WTC11 (cell line): Measurements from ENCODE around the gene LDLR. TPM values are rescaled to one million over a fixed set of nuclear protein-coding genes. Genes with fewer than 3 reads are reported as not detected.

Source experiments
- ATAC-seq: fragments of 200-7000 bp; cut with Tn5 transposase; 2 replicates; pipeline ENCODE4 v1.10.0; 2021; ENCODE audit warnings: mild to moderate bottlenecking, moderate library complexity
- CTCF ChIA-PET: fragments of 300-600 bp; sonication (Branson Sonifier 250); formaldehyde crosslinking; loops from one replicate; lab custom pipeline; 2021; ENCODE audit warnings: antibody characterized with exemption; lab: Charles Lee
- POLR2A ChIA-PET: fragments of 350-600 bp; sonication (Branson Sonifier 250); formaldehyde crosslinking; loops from one replicate; lab custom pipeline; 2021; ENCODE audit warnings: antibody characterized with exemption; lab: Charles Lee
- DNase-seq: peaks from one replicate; pipeline ENCODE4 v3.0.0; 2021; ENCODE audit warnings: low spot score
- H3K27ac Mint-ChIP-seq: 2 replicates; pipeline ENCODE4 v1.8.0; 2021; ENCODE audit warnings: mixed read lengths
- H3K27me3 Mint-ChIP-seq: 2 replicates; pipeline ENCODE4 v1.8.0; 2021; ENCODE audit warnings: low read depth, mild to moderate bottlenecking, moderate library complexity, mixed read lengths
- H3K36me3 Mint-ChIP-seq: 2 replicates; pipeline ENCODE4 v1.8.0; 2021; ENCODE audit warnings: mixed read lengths
- H3K4me1 Mint-ChIP-seq: 2 replicates; pipeline ENCODE4 v1.8.0; 2022; ENCODE audit warnings: mixed read lengths
- H3K4me3 Mint-ChIP-seq: 2 replicates; pipeline ENCODE4 v1.8.0; 2021; ENCODE audit warnings: mild to moderate bottlenecking, moderate library complexity, mixed read lengths
- H3K9me3 Mint-ChIP-seq: 2 replicates; pipeline ENCODE4 v1.8.0; 2021; ENCODE audit warnings: mixed read lengths
- CBFB ChIP-seq: sonication (generic); formaldehyde crosslinking; IDR thresholded peaks from 2 replicates; pipeline ENCODE4 v1.8.1; 2022; ENCODE audit warnings: mild to moderate bottlenecking, low read depth, missing genetic modification reagents
- FOXP4 ChIP-seq: sonication (generic); formaldehyde crosslinking; IDR thresholded peaks from 2 replicates; pipeline ENCODE4 v1.8.0; 2022; ENCODE audit warnings: mild to moderate bottlenecking, missing genetic modification reagents
- JAZF1 ChIP-seq: fragments of 250-450 bp; sonication (Bioruptor Pico); IDR thresholded peaks from 2 replicates; pipeline ENCODE4 v1.9.0; 2021; ENCODE audit warnings: moderate library complexity, mild to moderate bottlenecking, inconsistent platforms
- NFE2L1 ChIP-seq: sonication (generic); formaldehyde crosslinking; IDR thresholded peaks from 2 replicates; pipeline ENCODE4 v1.8.1; 2023; ENCODE audit warnings: missing genetic modification reagents
- NR1H2 ChIP-seq: sonication (generic); formaldehyde crosslinking; IDR thresholded peaks from 2 replicates; pipeline ENCODE4 v1.9.0; 2021; ENCODE audit warnings: mild to moderate bottlenecking, moderate library complexity, missing genetic modification reagents
- PRDM15 ChIP-seq: sonication (generic); formaldehyde crosslinking; IDR thresholded peaks from 2 replicates; pipeline ENCODE4 v1.8.0; 2022; ENCODE audit warnings: missing genetic modification reagents
- SMAD3 ChIP-seq: sonication (generic); formaldehyde crosslinking; IDR thresholded peaks from 2 replicates; pipeline ENCODE4 v1.8.0; 2022; ENCODE audit warnings: missing genetic modification reagents, mild to moderate bottlenecking, borderline replicate concordance
- ZBTB21 ChIP-seq: sonication (generic); formaldehyde crosslinking; IDR thresholded peaks from 2 replicates; pipeline ENCODE4 v1.8.1; 2023; ENCODE audit warnings: mild to moderate bottlenecking, missing genetic modification reagents, borderline replicate concordance
- total RNA-seq: library from RNA; stranded (reverse); gene quantifications from 3 replicates; pipeline ENCODE4 v1.2.3, GENCODE V29; 2021
- TF ChIP-seq, protein P1 (sequence below): sonication (generic); formaldehyde crosslinking; IDR thresholded peaks from 2 replicates; pipeline ENCODE4 v1.8.1; 2023; ENCODE audit warnings: mild to moderate bottlenecking, missing genetic modification reagents
- TF ChIP-seq, protein P2 (sequence below): fragments of 250-450 bp; sonication (Bioruptor Pico); IDR thresholded peaks from 2 replicates; pipeline ENCODE4 v2.1.2; 2022; ENCODE audit warnings: mild to moderate bottlenecking, moderate library complexity
- TF ChIP-seq, protein P3 (sequence below): fragments of 250-450 bp; sonication (Bioruptor Pico); IDR thresholded peaks from 2 replicates; pipeline ENCODE4 v1.9.0; 2021; ENCODE audit warnings: mild to moderate bottlenecking
- TF ChIP-seq, protein P4 (sequence below): sonication (generic); formaldehyde crosslinking; IDR thresholded peaks from 2 replicates; pipeline ENCODE4 v1.8.1; 2023; ENCODE audit warnings: mild to moderate bottlenecking, missing genetic modification reagents, moderate library complexity
- TF ChIP-seq, protein P5 (sequence below): sonication (generic); formaldehyde crosslinking; IDR thresholded peaks from 2 replicates; pipeline ENCODE4 v1.8.1; 2023; ENCODE audit warnings: mild to moderate bottlenecking, moderate library complexity, missing genetic modification reagents

Gene LDLR
- total RNA-seq, 1 experiment from 2014 or later, result 98.9 TPM

DNA sequence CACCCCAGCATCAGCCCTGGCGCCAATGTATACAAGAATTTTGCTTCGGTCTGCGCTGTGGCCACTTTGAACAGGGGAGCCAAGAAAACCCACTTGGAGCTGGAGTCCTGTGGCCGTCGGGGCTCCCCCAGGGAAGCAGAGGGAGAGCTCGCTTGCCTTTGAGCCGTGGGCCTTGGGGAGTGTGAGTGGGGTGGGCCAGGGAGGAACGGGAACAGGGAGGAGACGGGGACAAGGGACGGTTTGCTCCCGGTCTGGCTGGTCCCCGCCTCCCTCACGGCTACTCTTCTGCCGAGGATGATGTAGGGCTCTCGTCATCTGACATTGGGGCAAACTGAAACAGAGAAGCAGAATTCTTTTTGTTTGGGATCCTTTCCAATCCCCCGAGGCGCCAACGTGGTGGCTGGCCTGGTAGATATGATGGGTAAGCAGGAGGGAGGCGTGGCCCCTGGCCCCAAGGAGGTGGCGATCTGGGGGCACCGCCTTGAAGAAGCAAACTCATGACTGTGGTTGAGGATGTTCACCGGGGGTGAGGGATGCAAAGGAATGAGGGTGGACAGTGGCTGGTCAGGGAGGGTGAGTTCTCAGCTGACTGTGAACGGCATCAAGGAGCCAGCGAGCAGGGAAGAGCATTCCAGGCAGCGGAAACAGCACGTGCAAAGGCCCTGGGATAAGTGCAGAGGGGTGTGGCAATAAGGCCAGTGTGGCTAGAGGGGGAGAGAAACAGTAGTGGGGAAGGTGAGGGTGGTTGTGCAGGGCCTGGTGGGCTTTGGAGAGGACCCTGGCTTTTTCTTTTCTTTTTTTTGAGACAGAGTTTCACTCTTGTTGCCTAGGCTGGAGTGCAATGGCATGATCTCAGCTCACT is 77.2 kb downstream of the LDLR start (continued):
- no peak for TF ChIP-seq PRDM15 (CRISPR knock-in tag)

DNA sequence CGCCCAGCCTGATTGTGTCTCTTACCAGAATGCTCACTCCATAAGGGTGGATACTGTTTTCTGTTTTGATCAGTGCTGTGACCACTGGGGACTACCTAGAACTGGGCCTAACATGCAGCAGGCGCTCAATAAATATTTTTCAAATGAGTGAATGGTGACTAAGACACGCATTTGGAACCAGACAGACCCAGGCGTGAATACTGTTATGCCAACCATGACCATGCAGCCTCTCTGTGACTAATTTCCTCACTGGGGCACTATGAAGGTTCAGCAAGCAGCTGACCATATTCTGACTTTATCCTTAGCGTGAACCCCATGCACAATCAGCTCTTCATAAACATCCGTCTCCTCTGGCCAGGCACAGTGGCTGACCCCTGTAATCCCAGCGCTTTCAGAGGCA is 79.3 kb downstream of the LDLR start:
- POLR2A ChIA-PET, result no interaction called here
- H3K4me1 Mint-ChIP-seq, result no peaks in the 10 kb centered on the region
- TF ChIP-seq ZBTB21, result no peak
- no peak for TF ChIP-seq NR1H2 (CRISPR knock-in tag)
- TF ChIP-seq, protein P1, sequence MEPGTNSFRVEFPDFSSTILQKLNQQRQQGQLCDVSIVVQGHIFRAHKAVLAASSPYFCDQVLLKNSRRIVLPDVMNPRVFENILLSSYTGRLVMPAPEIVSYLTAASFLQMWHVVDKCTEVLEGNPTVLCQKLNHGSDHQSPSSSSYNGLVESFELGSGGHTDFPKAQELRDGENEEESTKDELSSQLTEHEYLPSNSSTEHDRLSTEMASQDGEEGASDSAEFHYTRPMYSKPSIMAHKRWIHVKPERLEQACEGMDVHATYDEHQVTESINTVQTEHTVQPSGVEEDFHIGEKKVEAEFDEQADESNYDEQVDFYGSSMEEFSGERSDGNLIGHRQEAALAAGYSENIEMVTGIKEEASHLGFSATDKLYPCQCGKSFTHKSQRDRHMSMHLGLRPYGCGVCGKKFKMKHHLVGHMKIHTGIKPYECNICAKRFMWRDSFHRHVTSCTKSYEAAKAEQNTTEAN, result no peak
- no peak for TF ChIP-seq CBFB (CRISPR knock-in tag)
- no peak for TF ChIP-seq FOXP4 (CRISPR knock-in tag)
- TF ChIP-seq, all 79 proteins: peak for 0
- H3K27me3 Mint-ChIP-seq, result no peaks in the 10 kb centered on the region; the same call in 1 of the 2 replicates
- peaks cover 23% of the 10 kb centered on the region for H3K36me3 Mint-ChIP-seq
- H3K4me3 Mint-ChIP-seq, result no peak overlapping the region
- 0 out of 2 replicates have a peak overlapping the region, but pooled peaks have one; percentile 27 for H3K27ac Mint-ChIP-seq
- DNase-seq (no peak), ATAC-seq (no peak)
- CTCF ChIA-PET, result no interaction called here
- no peaks in the 10 kb centered on the region for H3K9me3 Mint-ChIP-seq

GRCh38 chr19:11169896-11170678 is 80.8 kb downstream of the LDLR start:
- Mint-ChIP-seq H3K27me3 (no peaks in the 10 kb centered on the region; the same call in 1 of the 2 replicates), H3K27ac (peak overlapping the region; percentile 32; the same call in 1 of the 2 replicates), H3K4me3 (no peak overlapping the region), H3K36me3 (peaks cover 23% of the 10 kb centered on the region), H3K9me3 (no peaks in the 10 kb centered on the region), H3K4me1 (no peaks in the 10 kb centered on the region)
- DNase-seq, result no peak
- CTCF ChIA-PET, result no interaction called here
- no peak for ATAC-seq
- POLR2A ChIA-PET, result no interaction called here
- TF ChIP-seq JAZF1 (CRISPR knock-in tag) (no peak), SMAD3 (CRISPR knock-in tag) (no peak), NFE2L1 (CRISPR knock-in tag) (no peak)
- TF ChIP-seq, protein P2, sequence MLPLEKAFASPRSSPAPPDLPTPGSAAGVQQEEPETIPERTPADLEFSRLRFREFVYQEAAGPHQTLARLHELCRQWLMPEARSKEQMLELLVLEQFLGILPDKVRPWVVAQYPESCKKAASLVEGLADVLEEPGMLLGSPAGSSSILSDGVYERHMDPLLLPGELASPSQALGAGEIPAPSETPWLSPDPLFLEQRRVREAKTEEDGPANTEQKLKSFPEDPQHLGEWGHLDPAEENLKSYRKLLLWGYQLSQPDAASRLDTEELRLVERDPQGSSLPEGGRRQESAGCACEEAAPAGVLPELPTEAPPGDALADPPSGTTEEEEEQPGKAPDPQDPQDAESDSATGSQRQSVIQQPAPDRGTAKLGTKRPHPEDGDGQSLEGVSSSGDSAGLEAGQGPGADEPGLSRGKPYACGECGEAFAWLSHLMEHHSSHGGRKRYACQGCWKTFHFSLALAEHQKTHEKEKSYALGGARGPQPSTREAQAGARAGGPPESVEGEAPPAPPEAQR, result no peak
- TF ChIP-seq, protein P3, sequence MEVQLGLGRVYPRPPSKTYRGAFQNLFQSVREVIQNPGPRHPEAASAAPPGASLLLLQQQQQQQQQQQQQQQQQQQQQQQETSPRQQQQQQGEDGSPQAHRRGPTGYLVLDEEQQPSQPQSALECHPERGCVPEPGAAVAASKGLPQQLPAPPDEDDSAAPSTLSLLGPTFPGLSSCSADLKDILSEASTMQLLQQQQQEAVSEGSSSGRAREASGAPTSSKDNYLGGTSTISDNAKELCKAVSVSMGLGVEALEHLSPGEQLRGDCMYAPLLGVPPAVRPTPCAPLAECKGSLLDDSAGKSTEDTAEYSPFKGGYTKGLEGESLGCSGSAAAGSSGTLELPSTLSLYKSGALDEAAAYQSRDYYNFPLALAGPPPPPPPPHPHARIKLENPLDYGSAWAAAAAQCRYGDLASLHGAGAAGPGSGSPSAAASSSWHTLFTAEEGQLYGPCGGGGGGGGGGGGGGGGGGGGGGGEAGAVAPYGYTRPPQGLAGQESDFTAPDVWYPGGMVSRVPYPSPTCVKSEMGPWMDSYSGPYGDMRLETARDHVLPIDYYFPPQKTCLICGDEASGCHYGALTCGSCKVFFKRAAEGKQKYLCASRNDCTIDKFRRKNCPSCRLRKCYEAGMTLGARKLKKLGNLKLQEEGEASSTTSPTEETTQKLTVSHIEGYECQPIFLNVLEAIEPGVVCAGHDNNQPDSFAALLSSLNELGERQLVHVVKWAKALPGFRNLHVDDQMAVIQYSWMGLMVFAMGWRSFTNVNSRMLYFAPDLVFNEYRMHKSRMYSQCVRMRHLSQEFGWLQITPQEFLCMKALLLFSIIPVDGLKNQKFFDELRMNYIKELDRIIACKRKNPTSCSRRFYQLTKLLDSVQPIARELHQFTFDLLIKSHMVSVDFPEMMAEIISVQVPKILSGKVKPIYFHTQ (CRISPR knock-in tag), result no peak
- TF ChIP-seq, protein P4, sequence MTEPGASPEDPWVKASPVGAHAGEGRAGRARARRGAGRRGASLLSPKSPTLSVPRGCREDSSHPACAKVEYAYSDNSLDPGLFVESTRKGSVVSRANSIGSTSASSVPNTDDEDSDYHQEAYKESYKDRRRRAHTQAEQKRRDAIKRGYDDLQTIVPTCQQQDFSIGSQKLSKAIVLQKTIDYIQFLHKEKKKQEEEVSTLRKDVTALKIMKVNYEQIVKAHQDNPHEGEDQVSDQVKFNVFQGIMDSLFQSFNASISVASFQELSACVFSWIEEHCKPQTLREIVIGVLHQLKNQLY, result no peak
- TF ChIP-seq, protein P5, sequence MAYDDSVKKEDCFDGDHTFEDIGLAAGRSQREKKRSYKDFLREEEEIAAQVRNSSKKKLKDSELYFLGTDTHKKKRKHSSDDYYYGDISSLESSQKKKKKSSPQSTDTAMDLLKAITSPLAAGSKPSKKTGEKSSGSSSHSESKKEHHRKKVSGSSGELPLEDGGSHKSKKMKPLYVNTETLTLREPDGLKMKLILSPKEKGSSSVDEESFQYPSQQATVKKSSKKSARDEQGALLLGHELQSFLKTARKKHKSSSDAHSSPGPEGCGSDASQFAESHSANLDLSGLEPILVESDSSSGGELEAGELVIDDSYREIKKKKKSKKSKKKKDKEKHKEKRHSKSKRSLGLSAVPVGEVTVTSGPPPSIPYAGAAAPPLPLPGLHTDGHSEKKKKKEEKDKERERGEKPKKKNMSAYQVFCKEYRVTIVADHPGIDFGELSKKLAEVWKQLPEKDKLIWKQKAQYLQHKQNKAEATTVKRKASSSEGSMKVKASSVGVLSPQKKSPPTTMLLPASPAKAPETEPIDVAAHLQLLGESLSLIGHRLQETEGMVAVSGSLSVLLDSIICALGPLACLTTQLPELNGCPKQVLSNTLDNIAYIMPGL (CRISPR knock-in tag), result no peak
- TF ChIP-seq, all 79 proteins: peak for 0
